Measurements from ENCODE around the gene MALRD1.
"Not testable (repeated sequence)": the region's sequence is repeated elsewhere in the genome, so short reads cannot be mapped to it uniquely, and the experiment has no call there.

The MALRD1 gene

GRCh38 chr10:19710600-19710999, 662.0 kb downstream of the MALRD1 start:
- DNase-seq (ENCODE audit: low read depth in 3 of 3) = no peak

GRCh38 chr10:19713159-19713558, 664.6 kb downstream of the MALRD1 start:
- no peak for DNase-seq (ENCODE audit: low read depth in 3 of 3)

GRCh38 chr10:19713800-19714525, 665.4 kb downstream of the MALRD1 start:
- DNase-seq (ENCODE audit: low read depth in 3 of 3) = no peak

DNA sequence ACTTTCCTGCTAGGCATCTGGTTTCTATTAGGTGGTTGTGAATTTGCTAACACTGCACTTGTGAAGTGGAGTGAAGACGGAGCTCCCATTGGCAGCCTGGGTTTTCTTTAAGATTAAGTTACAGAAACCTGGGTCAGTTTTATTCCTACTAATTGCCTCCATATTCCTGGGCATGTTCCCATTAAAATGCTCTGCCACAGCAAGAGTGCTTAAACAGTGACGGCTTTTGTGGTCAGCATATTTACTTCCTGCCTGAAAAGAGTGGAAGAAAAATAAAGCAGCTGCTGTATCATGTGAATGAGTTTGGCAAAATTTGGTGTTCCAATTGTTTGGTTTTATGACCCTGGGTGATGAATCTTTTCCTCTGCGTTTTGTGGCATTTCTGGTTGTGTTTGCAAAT, 670.7 kb downstream of the MALRD1 start:
- DNase-seq (ENCODE audit: low read depth in 3 of 3) = no peak

DNA sequence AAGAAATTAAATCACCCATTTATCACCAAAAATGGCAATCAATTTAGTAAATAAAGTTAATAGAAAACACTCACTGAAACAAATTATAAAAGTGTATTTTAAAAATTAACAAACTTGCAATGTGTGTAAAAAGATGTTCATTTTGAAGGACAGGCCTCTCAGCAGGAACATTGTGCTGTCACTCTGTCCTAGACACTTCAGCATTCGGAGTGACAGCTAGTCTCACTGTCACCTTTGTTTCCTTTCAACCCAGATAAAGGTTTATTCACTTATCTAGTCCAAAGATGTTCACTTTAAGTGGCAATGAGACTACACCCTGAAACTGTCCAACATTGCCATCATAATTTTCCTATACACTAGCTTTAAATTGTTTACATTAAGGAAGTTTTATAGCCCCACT, 675.7 kb downstream of the MALRD1 start:
- no peak for DNase-seq (ENCODE audit: low read depth in 3 of 3)

- DNase-seq (ENCODE audit: low read depth in 3 of 3) = no peak
Observed at GRCh38 chr10:19728376-19728775, 679.8 kb downstream of the MALRD1 start.

DNA sequence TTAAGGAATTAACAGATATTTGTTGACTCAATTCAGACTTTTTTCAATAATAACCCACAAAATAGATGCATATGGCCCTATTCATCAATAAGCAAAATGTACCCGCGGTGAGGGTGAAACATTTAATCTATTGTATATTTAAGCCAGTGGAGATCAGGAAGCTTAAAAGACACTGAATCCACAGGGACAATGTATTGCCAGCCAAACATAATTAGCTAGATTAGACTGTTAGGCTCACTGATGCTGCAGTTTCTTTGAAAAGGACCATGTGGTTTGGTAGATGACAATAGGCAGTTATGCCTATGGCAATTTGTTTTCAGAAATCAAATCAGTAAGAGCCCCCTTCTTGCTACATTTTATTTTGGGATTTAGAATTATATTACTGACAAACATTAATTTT, 680.4 kb downstream of the MALRD1 start:
- DNase-seq (ENCODE audit: low read depth in 3 of 3) = no peak

DNA sequence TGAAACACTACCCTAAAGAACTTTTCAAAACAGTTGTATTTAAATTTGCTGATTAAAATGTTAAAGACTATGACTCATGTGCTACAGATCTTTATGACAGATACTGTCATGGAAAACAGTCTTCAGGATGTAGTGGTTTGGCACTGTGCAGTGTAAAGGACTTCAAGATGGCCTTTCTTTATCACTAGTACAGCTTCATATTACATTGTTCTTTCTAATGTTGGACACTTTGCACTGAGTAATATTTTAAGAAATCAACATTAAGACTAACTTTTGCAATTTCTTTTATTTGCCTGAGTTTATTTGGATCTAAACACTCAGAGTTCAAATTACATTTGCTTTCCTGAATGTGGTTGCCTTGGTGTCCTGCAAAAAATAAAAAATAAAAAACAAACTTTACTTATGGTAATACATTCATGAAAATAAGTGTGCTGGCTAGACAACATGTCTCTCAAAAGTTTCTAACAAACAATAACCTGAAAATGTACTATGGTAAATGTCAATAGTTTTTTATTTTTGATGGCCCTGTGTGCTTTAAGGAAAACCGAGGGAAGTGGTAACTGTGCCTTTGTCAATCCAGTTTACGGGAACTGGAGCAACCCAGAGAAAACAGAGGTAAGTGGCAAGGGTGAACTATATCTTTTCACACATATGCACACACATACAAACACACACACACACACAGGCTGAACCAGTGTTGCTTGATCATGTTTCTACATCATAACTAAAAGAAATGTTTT, 681.7 kb downstream of the MALRD1 start:
- DNase-seq (ENCODE audit: low read depth in 3 of 3) = no peak

GRCh38 chr10:19730907-19731217, 682.3 kb downstream of the MALRD1 start:
- no peak for DNase-seq (ENCODE audit: low read depth in 3 of 3)

DNA sequence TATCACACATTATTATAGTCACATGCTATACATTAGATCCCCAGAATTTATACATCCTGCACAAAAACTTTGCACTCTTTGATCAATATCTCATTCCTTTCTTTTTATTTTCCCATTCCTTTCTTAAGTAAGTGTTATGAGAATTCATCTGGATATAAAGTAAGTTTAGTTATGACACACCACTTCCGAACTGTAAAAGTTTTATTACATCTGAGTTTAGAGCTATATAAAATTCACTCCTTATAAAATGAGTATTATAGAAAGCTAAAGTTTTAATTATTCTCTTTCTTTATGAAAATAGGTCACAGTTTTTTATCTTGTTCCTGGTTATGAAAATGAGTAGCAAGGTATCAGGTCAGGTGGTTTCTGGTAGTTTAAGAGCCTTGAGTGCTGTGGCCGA, 683.0 kb downstream of the MALRD1 start:
- no peak for DNase-seq (ENCODE audit: low read depth in 3 of 3)

GRCh38 chr10:19738440-19738839, 689.8 kb downstream of the MALRD1 start:
- no peak for DNase-seq (ENCODE audit: low read depth in 3 of 3)

- DNase-seq (ENCODE audit: low read depth in 3 of 3) = not testable (repeated sequence)
Observed at GRCh38 chr10:19739232-19739631, 690.6 kb downstream of the MALRD1 start.

DNA sequence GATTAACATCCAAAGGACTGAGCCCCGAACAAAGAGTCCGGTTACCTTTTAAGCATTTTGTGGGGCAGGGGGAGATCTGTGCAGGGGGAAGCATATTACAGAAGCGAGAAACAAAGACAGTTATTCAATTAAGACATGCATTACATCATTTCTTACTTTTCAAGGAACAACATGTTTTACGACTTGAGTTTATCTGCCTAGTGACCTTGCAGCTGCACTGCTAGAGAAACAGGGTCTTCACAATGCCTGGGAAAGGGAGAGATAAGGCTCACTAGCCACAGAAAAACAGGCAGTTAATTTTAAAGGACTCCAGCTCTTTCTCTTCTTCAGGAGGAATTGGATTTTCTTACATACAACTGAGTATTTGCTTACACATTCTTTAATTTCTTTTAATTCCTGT, 693.5 kb downstream of the MALRD1 start:
- not testable (repeated sequence) for DNase-seq (ENCODE audit: low read depth in 3 of 3)

DNA sequence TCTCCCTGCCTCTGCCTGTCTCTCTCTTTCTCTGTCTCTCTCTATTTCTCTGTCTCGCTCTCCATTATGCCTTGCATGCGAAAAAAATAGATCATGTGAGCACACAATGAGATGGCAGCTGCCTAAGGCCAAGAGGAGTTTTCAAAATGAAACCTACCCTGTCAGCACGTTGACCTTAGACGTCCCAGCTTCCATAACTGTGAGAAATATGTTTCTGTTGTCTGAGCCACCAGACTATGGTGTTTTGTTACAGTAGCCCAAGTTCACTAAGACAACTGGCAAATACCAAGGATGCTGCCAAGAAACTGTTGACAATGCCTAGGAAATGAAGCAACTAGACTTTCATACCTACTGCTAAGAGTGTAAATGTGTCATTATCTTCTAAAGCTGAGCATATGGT, 697.1 kb downstream of the MALRD1 start:
- DNase-seq (ENCODE audit: low read depth in 3 of 3) = no peak

DNA sequence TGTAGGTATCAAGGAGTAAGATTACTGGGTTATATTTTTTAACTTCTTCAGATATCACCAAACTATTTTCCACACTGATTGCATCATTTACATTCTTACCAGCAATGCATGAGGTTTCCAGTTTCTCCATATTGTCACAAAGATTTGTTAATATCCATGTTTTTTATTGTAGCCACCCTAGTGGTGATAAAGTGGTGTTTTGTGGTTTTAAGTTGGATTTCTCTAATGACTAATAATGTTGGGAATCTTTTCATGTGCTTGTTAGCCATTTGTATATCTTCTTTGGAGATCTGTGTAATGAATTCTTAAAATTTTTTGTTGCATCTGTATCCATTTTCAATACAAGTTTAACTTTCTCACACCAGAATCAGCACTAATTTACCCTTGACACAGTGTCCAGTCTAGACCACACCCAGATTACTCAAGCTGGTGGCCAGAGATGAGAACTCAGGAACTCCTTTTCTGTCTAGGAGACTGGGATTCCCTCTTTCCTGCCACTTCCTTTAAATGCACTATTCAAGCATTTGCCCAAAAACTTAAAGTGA, 700.7 kb downstream of the MALRD1 start:
- DNase-seq (ENCODE audit: low read depth in 3 of 3) = no peak

DNA sequence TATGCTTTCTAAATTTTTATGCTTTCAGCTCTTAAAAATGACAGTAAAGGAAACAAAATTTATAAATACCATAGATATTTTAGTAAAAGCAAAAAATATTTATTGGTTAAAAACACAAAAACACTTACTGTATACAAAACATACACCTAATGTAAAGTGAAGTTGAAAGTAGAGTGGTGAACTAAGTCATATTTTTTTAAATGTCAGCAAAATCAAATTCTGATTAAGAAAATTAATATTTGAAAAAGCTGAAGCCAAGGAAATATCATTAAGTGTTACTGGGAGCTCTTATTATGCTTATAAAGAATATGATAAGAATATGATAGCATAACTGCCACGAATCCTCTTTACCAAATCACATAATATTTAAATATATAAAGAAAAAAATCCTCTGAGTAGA, 702.4 kb downstream of the MALRD1 start:
- no peak for DNase-seq (ENCODE audit: low read depth in 3 of 3)

- DNase-seq (ENCODE audit: low read depth in 3 of 3) = no peak
Observed at GRCh38 chr10:19756919-19757318, 708.3 kb downstream of the MALRD1 start.

DNA sequence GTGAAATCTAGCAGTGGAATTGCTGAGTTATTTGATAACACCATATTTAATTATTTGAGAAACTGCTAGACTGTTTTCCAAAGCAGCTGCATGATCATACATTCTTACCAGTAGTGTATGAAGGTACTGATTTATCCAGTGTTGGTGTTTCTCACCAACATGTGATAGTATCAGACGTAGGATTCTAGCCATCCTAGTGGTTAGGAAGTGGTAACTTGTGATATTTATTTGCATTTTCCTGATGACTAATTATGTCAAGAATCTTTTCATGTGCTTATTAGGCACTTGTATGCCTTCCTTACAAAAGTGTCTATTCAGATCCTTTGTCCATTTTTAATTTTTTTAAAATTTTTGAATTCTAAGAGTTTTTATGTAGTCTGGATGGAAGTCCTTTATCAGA, 713.4 kb downstream of the MALRD1 start:
- no peak for DNase-seq (ENCODE audit: low read depth in 3 of 3)

DNA sequence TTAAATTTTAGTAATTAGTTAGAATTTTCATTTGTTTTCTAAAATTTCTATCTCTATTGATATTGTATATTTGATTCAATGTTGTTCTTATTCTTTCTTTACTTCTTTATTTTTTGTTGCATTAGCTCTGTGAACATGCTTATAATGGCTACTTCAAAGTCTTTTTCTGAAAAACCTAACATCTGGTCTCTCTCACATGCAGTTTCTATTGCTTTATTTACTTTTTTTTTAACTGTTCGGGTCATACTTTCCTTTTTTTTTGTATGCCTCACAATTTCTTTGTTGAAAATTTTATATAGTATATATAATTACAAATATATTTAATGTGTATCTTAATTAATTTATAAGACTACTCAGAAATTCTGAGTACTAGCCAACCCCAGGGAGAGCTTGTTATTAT, 715.5 kb downstream of the MALRD1 start:
- no peak for DNase-seq (ENCODE audit: low read depth in 3 of 3)

DNA sequence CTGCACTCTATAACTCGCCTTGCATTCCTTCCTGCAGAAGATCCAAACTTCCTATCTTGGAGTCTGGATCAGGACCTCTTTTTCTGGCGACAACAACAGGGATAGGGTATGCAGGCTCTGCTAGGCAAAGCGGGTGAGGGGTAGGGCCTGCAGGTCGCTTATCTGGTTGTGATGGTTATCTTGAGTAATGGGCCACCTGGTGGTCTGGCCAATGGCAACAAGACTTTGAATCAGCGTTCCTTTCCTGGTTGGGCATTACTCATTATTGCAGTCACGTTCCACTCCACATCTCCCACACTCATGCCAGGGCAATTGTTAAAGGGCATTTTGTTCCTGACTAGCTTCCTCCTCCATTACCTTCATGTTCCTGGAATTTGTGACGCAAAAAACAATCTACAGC, 719.3 kb downstream of the MALRD1 start:
- DNase-seq (ENCODE audit: low read depth in 3 of 3) = no peak

DNA sequence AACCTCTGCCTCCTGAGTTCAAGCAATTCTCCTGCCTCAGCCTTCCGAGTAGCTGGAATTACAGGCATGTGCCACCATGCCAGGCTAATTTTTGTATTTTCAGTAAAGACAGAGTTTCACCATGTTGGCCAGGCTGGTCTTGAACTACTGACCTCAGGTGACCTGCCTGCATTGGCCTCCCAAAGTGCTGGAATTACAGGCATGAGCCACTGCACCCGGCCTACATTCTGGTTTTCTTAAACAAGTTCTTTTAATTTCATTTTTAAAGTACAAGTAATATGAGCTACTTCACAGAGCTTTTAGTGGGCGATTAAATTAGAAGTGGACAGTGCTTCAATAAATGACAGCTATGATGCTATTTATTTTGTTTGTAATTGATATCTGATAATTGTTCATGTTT, 721.2 kb downstream of the MALRD1 start:
- not testable (repeated sequence) for DNase-seq (ENCODE audit: low read depth in 3 of 3)

GRCh38 chr10:19772972-19773371, 724.4 kb downstream of the MALRD1 start:
- DNase-seq (ENCODE audit: low read depth in 3 of 3) = no peak

GRCh38 chr10:19775296-19775695, 726.7 kb downstream of the MALRD1 start:
- no peak for DNase-seq (ENCODE audit: low read depth in 3 of 3)
